Trophoblast cell (in vitro differentiated cells and primary cell): Measurements from ENCODE around the gene CLCA2.

Experiments used
- DNase-seq, 2 donors: peaks; one replicate each; pipeline ENCODE4 v3.0.0-alpha.2; 2016
- H2AFZ ChIP-seq: 2 replicates; pipeline ENCODE4 v1.6.1; 2013; ENCODE audit warnings: low read length, moderate library complexity, mild to moderate bottlenecking; ENCODE audit not compliant: insufficient read depth, poor library complexity
- H2AK5ac ChIP-seq: 2 replicates; pipeline ENCODE4 v1.6.1; 2013; ENCODE audit warnings: mild to moderate bottlenecking, low read length
- H2BK120ac ChIP-seq: 2 replicates; pipeline ENCODE4 v1.6.1; 2013; ENCODE audit warnings: low read length, mild to moderate bottlenecking, moderate library complexity; ENCODE audit not compliant: insufficient read depth, poor library complexity
- H2BK12ac ChIP-seq: 2 replicates; pipeline ENCODE4 v1.6.1; 2013; ENCODE audit warnings: mild to moderate bottlenecking, low read length, moderate library complexity
- H2BK5ac ChIP-seq: 2 replicates; pipeline ENCODE4 v1.6.1; 2013; ENCODE audit warnings: low read length, low read depth, moderate library complexity, mild to moderate bottlenecking; ENCODE audit not compliant: poor library complexity
- H3K14ac ChIP-seq: 2 replicates; pipeline ENCODE4 v1.6.1; 2013; ENCODE audit warnings: mild to moderate bottlenecking, low read length
- H3K18ac ChIP-seq: 2 replicates; pipeline ENCODE4 v1.6.1; 2013; ENCODE audit warnings: mild to moderate bottlenecking, low read length
- H3K23ac ChIP-seq: 2 replicates; pipeline ENCODE4 v1.6.1; 2013; ENCODE audit warnings: low read length
- H3K27ac ChIP-seq: 2 replicates; pipeline ENCODE4 v1.5.1; 2013; ENCODE audit warnings: low read depth, mild to moderate bottlenecking, inconsistent platforms, low read length, moderate library complexity
- H3K27me3 ChIP-seq: 2 replicates; pipeline ENCODE4 v1.6.1; 2013; ENCODE audit warnings: inconsistent platforms, mild to moderate bottlenecking, low read length, moderate library complexity; ENCODE audit not compliant: insufficient read depth
- H3K36me3 ChIP-seq, 2 experiments: 1 replicate in 1 of 2; 2 replicates in 1 of 2; pipeline ENCODE4 v1.6.1; 2013; ENCODE audit warnings: low read length in 2 of 2, mild to moderate bottlenecking in 2 of 2, moderate library complexity in 1 of 2; ENCODE audit not compliant: insufficient read depth in 2 of 2, control insufficient read depth in 1 of 2
- H3K4ac ChIP-seq: 2 replicates; pipeline ENCODE4 v1.6.1; 2013; ENCODE audit warnings: low read depth, mild to moderate bottlenecking, low read length, moderate library complexity
- H3K4me1 ChIP-seq, 2 experiments: 1 replicate in 1 of 2; 2 replicates in 1 of 2; pipeline ENCODE4 v1.6.1; 2013; ENCODE audit warnings: low read length in 2 of 2, mild to moderate bottlenecking in 2 of 2, moderate library complexity in 1 of 2; ENCODE audit not compliant: insufficient read depth in 2 of 2, control insufficient read depth in 1 of 2
- H3K4me2 ChIP-seq: 2 replicates; pipeline ENCODE4 v1.6.1; 2013; ENCODE audit warnings: inconsistent platforms, mild to moderate bottlenecking, low read length, moderate library complexity
- H3K4me3 ChIP-seq: 2 replicates; pipeline ENCODE4 v1.5.1; 2013; ENCODE audit warnings: mild to moderate bottlenecking, low read depth, low read length, inconsistent platforms
- H3K79me1 ChIP-seq: one replicate; pipeline ENCODE4 v1.6.1; 2013; ENCODE audit warnings: low read length
- H3K79me2 ChIP-seq: 2 replicates; pipeline ENCODE4 v1.6.1; 2013; ENCODE audit warnings: low read length, mild to moderate bottlenecking; ENCODE audit not compliant: control insufficient read depth, insufficient read depth, poor library complexity
- H3K9ac ChIP-seq: 2 replicates; pipeline ENCODE4 v1.6.1; 2013; ENCODE audit warnings: mild to moderate bottlenecking, low read length
- H3K9me3 ChIP-seq: 2 replicates; pipeline ENCODE4 v1.6.1; 2013; ENCODE audit warnings: low read depth, mild to moderate bottlenecking, control low read depth, inconsistent platforms, low read length; ENCODE audit not compliant: insufficient read depth
- H4K12ac ChIP-seq: 2 replicates; pipeline ENCODE4 v1.6.1; 2013; ENCODE audit warnings: low read depth, mild to moderate bottlenecking, low read length, moderate library complexity
- H4K8ac ChIP-seq: 2 replicates; pipeline ENCODE4 v1.6.1; 2013; ENCODE audit warnings: low read depth, mild to moderate bottlenecking, low read length, moderate library complexity
- H4K91ac ChIP-seq: one replicate; pipeline ENCODE4 v1.6.1; 2013; ENCODE audit warnings: low read depth, mild to moderate bottlenecking, low read length, moderate library complexity
- WGBS: extraction: QIAGEN DNeasy Blood & Tissue Kit; methylation state at CpG from one replicate; pipeline ENCODE4 v1.1.7; 2013; ENCODE audit warnings: missing lambda C conversion rate; ENCODE audit not compliant: insufficient read length, insufficient coverage; ENCODE audit errors: extremely low coverage; 5-methylcytosine and 5-hydroxymethylcytosine counted together

CLCA2 gene

DNA sequence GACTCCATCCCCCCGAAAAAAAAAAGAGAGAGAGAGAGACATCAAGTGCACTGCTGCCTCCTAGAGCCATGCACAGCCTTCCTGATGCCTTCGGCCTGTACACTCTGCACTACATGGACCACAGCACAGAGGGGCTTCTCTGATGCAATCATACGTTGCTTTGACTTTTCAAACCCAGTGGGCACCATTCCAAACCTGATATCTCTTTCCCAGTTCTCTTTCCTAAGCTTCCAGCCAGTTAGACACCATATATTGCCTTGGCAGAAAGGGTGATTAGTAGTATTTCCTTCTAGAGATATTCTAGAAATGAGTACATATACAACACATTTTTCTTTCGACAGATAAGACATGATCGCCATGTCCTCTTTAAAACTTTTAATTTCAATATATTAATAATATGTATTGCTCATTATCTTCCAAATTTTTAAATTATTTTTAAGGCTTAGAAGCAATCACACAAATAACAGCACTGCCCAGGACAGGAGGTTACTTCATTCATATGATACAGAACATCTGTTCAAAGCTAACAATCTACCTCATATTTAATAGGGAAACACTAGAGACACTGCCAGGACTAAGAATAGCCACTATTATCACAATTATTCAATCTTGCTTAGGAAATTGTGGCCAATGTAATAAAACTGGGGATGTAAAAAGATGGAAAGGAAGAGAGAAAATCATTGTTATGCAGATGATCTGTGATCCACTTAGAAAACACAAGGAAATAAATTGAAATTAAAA is 54.6 kb downstream of the CLCA2 start:
- Histone ChIP-seq H3K18ac (no peak overlapping the region), H3K27me3 (no peaks in the 10 kb centered on the region), H2AFZ (no peak overlapping the region), H3K4me2 (no peak overlapping the region), H4K12ac (no peak overlapping the region), H3K4me3 (no peak overlapping the region), H3K4me1 (no peaks in the 10 kb centered on the region), H4K91ac (no peak overlapping the region), H3K9me3 (no peaks in the 10 kb centered on the region), H3K9ac (no peak overlapping the region), H2BK5ac (no peak overlapping the region), H2AK5ac (no peak overlapping the region), H3K79me1 (no peaks in the 10 kb centered on the region), H3K36me3 (no peaks in the 10 kb centered on the region), H3K79me2 (no peaks in the 10 kb centered on the region), H3K4ac (no peak overlapping the region), H2BK120ac (no peak overlapping the region), H3K23ac (no peak overlapping the region), H4K8ac (no peak overlapping the region), H3K27ac (no peak overlapping the region), H3K14ac (no peak overlapping the region), H2BK12ac (no peak overlapping the region)
- no CpG with 5 or more reads among the region's 5 CpGs for WGBS
- no peak for DNase-seq

- Histone ChIP-seq H2BK120ac (no peak overlapping the region), H3K14ac (no peak overlapping the region), H3K4ac (no peak overlapping the region), H3K9ac (no peak overlapping the region), H3K27me3 (no peaks in the 10 kb centered on the region), H2AFZ (no peak overlapping the region), H3K79me1 (no peaks in the 10 kb centered on the region), H3K36me3 (no peaks in the 10 kb centered on the region), H3K4me2 (no peak overlapping the region), H3K9me3 (no peaks in the 10 kb centered on the region), H3K79me2 (no peaks in the 10 kb centered on the region), H4K91ac (no peak overlapping the region), H3K4me1 (no peaks in the 10 kb centered on the region), H3K23ac (no peak overlapping the region), H4K8ac (no peak overlapping the region), H3K18ac (no peak overlapping the region), H2BK5ac (no peak overlapping the region), H2AK5ac (no peak overlapping the region), H3K4me3 (no peak overlapping the region), H4K12ac (no peak overlapping the region), H2BK12ac (no peak overlapping the region), H3K27ac (no peak overlapping the region)
- WGBS = no CpG with 5 or more reads among the region's 4 CpGs
- DNase-seq = no peak
Observed at GRCh38 chr1:86481966-86482365, 58.0 kb downstream of the CLCA2 start.

- no peaks in the 10 kb centered on the region for H3K4me1 ChIP-seq
- no peaks in the 10 kb centered on the region for H3K79me2 ChIP-seq
- no peak overlapping the region for H3K23ac ChIP-seq
- no peak overlapping the region for H3K27ac ChIP-seq
- no peak overlapping the region for H3K9ac ChIP-seq
- no peak overlapping the region for H2AFZ ChIP-seq
- no peak overlapping the region for H3K4ac ChIP-seq
- H2AK5ac ChIP-seq = no peak overlapping the region
- no peak overlapping the region for H3K4me2 ChIP-seq
- H3K36me3 ChIP-seq = no peaks in the 10 kb centered on the region
- H3K14ac ChIP-seq = no peak overlapping the region
- no peaks in the 10 kb centered on the region for H3K9me3 ChIP-seq
- no peak overlapping the region for H2BK12ac ChIP-seq
- no peak overlapping the region for H2BK5ac ChIP-seq
- no peak overlapping the region for H4K12ac ChIP-seq
- no peaks in the 10 kb centered on the region for H3K79me1 ChIP-seq
- no peak overlapping the region for H4K8ac ChIP-seq
- WGBS = no CpG with 5 or more reads among the region's 4 CpGs
- H3K27me3 ChIP-seq = no peaks in the 10 kb centered on the region
- DNase-seq = no peak
- no peak overlapping the region for H4K91ac ChIP-seq
- no peak overlapping the region for H3K4me3 ChIP-seq
- H2BK120ac ChIP-seq = no peak overlapping the region
- no peak overlapping the region for H3K18ac ChIP-seq
Observed at GRCh38 chr1:86487131-86487810, 63.3 kb downstream of the CLCA2 start.

- no peak for DNase-seq
- H4K8ac ChIP-seq = no peak overlapping the region
- no peak overlapping the region for H3K14ac ChIP-seq
- no peak overlapping the region for H3K4me2 ChIP-seq
- H3K9ac ChIP-seq = no peak overlapping the region
- no peaks in the 10 kb centered on the region for H3K4me1 ChIP-seq
- H2BK120ac ChIP-seq = no peak overlapping the region
- H3K27me3 ChIP-seq = no peaks in the 10 kb centered on the region
- H3K18ac ChIP-seq = no peak overlapping the region
- WGBS = no CpG with 5 or more reads among the region's 4 CpGs
- H2AK5ac ChIP-seq = no peak overlapping the region
- H2BK12ac ChIP-seq = no peak overlapping the region
- no peak overlapping the region for H3K23ac ChIP-seq
- no peak overlapping the region for H3K27ac ChIP-seq
- H2AFZ ChIP-seq = no peak overlapping the region
- H3K9me3 ChIP-seq = no peaks in the 10 kb centered on the region
- no peaks in the 10 kb centered on the region for H3K79me2 ChIP-seq
- no peak overlapping the region for H2BK5ac ChIP-seq
- H3K4me3 ChIP-seq = no peak overlapping the region
- H4K91ac ChIP-seq = no peak overlapping the region
- H3K79me1 ChIP-seq = no peaks in the 10 kb centered on the region
- no peaks in the 10 kb centered on the region for H3K36me3 ChIP-seq
- H4K12ac ChIP-seq = no peak overlapping the region
- no peak overlapping the region for H3K4ac ChIP-seq
Observed at GRCh38 chr1:86487811-86488141, 63.8 kb downstream of the CLCA2 start.
